SK-N-SH (cell line): ENCODE results near the gene NLGN3. TPM values are rescaled to one million over a fixed set of nuclear protein-coding genes. Genes with fewer than 3 reads are reported as not detected.

Experiments used
- CTCF ChIA-PET: fragments of 300-600, 350-600 bp; formaldehyde crosslinking; extraction: SDS; loops from one replicate; lab custom pipeline; 2021; lab: Yijun Ruan, JAX
- POLR2A ChIA-PET: fragments of 350-600 bp; sonication (Branson Sonifier 250); formaldehyde crosslinking; extraction: SDS; loops from one replicate; lab custom pipeline; 2020; ENCODE audit warnings: antibody characterized with exemption, inconsistent platforms; lab: Yijun Ruan, JAX
- DNase-seq: peaks from one replicate; pipeline ENCODE4 v3.0.0; 2012
- H2AFZ ChIP-seq: fragments of 200-600 bp; sonication (generic); 2 replicates; pipeline ENCODE4 v1.8.1; 2016; ENCODE audit warnings: antibody characterized with exemption, mild to moderate bottlenecking, low read depth
- H3F3A ChIP-seq: fragments of 200-600 bp; sonication (generic); replicated peaks from 2 replicates; pipeline ENCODE3; 2016; ENCODE audit warnings: antibody characterized with exemption, mild to moderate bottlenecking; ENCODE audit not compliant: insufficient read depth
- H3K27ac ChIP-seq, 2 experiments: fragments of 200-500 bp in 1 of 2; fragments of 200-600 bp in 1 of 2; sonication (Bioruptor generic) in 1 of 2; sonication (generic), shearing (Covaris generic) in 1 of 2; 2 replicates each; pipeline versions ENCODE4 v1.5.1 to v1.6.1; 2014 to 2016; ENCODE audit warnings: low read depth in 2 of 2, inconsistent platforms in 1 of 2, low read length in 1 of 2, mild to moderate bottlenecking in 1 of 2, mixed read lengths in 1 of 2
- H3K27me3 ChIP-seq: fragments of 200-600 bp; sonication (generic), shearing (Covaris generic); 2 replicates; pipeline ENCODE4 v1.6.1; 2016; ENCODE audit warnings: mixed run types; ENCODE audit not compliant: insufficient read depth
- H3K36me3 ChIP-seq, 2 experiments: fragments of 200-500 bp in 1 of 2; fragments of 200-600 bp in 1 of 2; sonication (Bioruptor generic) in 1 of 2; sonication (generic) in 1 of 2; replicated peaks in 1 of 2; 2 replicates each; pipeline versions ENCODE3 to v1.5.1; 2014 to 2016; ENCODE audit warnings: low read length in 1 of 2, mild to moderate bottlenecking in 1 of 2; ENCODE audit not compliant: insufficient read depth in 2 of 2, control insufficient read depth in 1 of 2
- H3K4me1 ChIP-seq, 2 experiments: fragments of 200-500 bp in 1 of 2; fragments of 200-600 bp in 1 of 2; sonication (Bioruptor generic) in 1 of 2; sonication (generic), shearing (Covaris generic) in 1 of 2; 2 replicates each; pipeline versions ENCODE4 v1.5.1 to v1.6.1; 2014 to 2016; ENCODE audit warnings: low read depth in 1 of 2, low read length in 1 of 2, mixed run types in 1 of 2; ENCODE audit not compliant: insufficient read depth in 2 of 2, control insufficient read depth in 1 of 2
- H3K4me2 ChIP-seq: fragments of 200-600 bp; sonication (generic), shearing (Covaris generic); 2 replicates; pipeline ENCODE4 v1.6.1; 2017; ENCODE audit warnings: mixed run types
- H3K4me3 ChIP-seq, 2 experiments: fragments of 200-500 bp in 1 of 2; fragments of 200-600 bp in 1 of 2; sonication (Bioruptor generic) in 1 of 2; sonication (generic), shearing (Covaris generic) in 1 of 2; 2 replicates each; pipeline versions ENCODE4 v1.5.1 to v1.8.1; 2014 to 2016; ENCODE audit warnings: low read depth in 2 of 2, inconsistent platforms in 1 of 2, low read length in 1 of 2, mild to moderate bottlenecking in 1 of 2, mixed read lengths in 1 of 2, moderate library complexity in 1 of 2
- H3K79me2 ChIP-seq: fragments of 200-600 bp; sonication (generic); 2 replicates; pipeline ENCODE4 v1.8.1; 2017; ENCODE audit warnings: mild to moderate bottlenecking; ENCODE audit not compliant: insufficient read depth
- H3K9ac ChIP-seq: fragments of 200-600 bp; sonication (generic); 2 replicates; pipeline ENCODE4 v1.6.1; 2017; ENCODE audit warnings: mixed run types
- H3K9me2 ChIP-seq: fragments of 200-600 bp; sonication (generic); 2 replicates; pipeline ENCODE4 v1.6.1; 2017; ENCODE audit warnings: mixed run types
- H3K9me3 ChIP-seq: fragments of 200-600 bp; sonication (generic); 2 replicates; pipeline ENCODE4 v1.6.1; 2017; ENCODE audit warnings: mixed run types, mild to moderate bottlenecking, moderate library complexity
- H4K20me1 ChIP-seq: fragments of 200-600 bp; sonication (generic); 2 replicates; pipeline ENCODE4 v1.6.1; 2017; ENCODE audit warnings: mild to moderate bottlenecking, mixed run types; ENCODE audit not compliant: insufficient read depth
- ELF1 ChIP-seq: IDR thresholded peaks from 2 replicates; pipeline ENCODE4 v1.4.0; 2012
- EP300 ChIP-seq, 2 experiments: IDR thresholded peaks; 2 replicates each; pipeline versions ENCODE4 v1.4.0 to v1.6.1; 2012; ENCODE audit warnings: borderline replicate concordance in 1 of 2, low read depth in 1 of 2, low read length in 1 of 2
- EZH2phosphoT487 ChIP-seq: fragments of 200-600 bp; sonication (generic); IDR thresholded peaks from 2 replicates; pipeline ENCODE4 v1.6.1; 2017; ENCODE audit warnings: low read depth, mixed run types, mild to moderate bottlenecking, antibody characterized with exemption, moderate library complexity, borderline replicate concordance
- FOXJ3 ChIP-seq: sonication (generic); formaldehyde crosslinking; IDR thresholded peaks from 2 replicates; pipeline ENCODE4 v1.5.1; 2020; ENCODE audit warnings: mild to moderate bottlenecking, missing genetic modification reagents
- JUND ChIP-seq: IDR thresholded peaks from 2 replicates; pipeline ENCODE4 v1.4.0; 2012
- MEF2A ChIP-seq: IDR thresholded peaks from 2 replicates; pipeline ENCODE4 v1.4.0; 2012; ENCODE audit warnings: low read depth, borderline replicate concordance
- RAD21 ChIP-seq: IDR thresholded peaks from 2 replicates; pipeline ENCODE4 v1.6.1; 2012; ENCODE audit warnings: mild to moderate bottlenecking, low read length
- RFX5 ChIP-seq: IDR thresholded peaks from 2 replicates; pipeline ENCODE4 v1.6.1; 2012; ENCODE audit warnings: mild to moderate bottlenecking, improper control_type of control experiment, low read length
- RXRA ChIP-seq: IDR thresholded peaks from 2 replicates; pipeline ENCODE4 v1.4.0; 2012; ENCODE audit warnings: low read depth, mild to moderate bottlenecking, borderline replicate concordance
- TAF1 ChIP-seq: IDR thresholded peaks from 2 replicates; pipeline ENCODE4 v1.6.1; 2012; ENCODE audit warnings: low read depth, mild to moderate bottlenecking, low read length, moderate library complexity, borderline replicate concordance
- TCF12 ChIP-seq: IDR thresholded peaks from 2 replicates; pipeline ENCODE4 v1.4.0; 2012
- YY1 ChIP-seq: IDR thresholded peaks from 2 replicates; pipeline ENCODE4 v1.4.0; 2012; ENCODE audit warnings: low read depth, mild to moderate bottlenecking
- WGBS: methylation state at CpG from one replicate; pipeline ENCODE4 v1.1.6; 2017; ENCODE audit warnings: low lambda C conversion rate; 5-methylcytosine and 5-hydroxymethylcytosine counted together
- polyA plus RNA-seq, 3 experiments: library from polyadenylated mRNA; depleted of rRNA; stranded (reverse); fragments of >200 nt; gene quantifications; 2 replicates each; pipeline ENCODE4 v1.2.3, GENCODE V29; 2012
- TF ChIP-seq, protein P1 (sequence below): IDR thresholded peaks from 2 replicates; pipeline ENCODE4 v1.4.0; 2012; ENCODE audit warnings: low read depth, borderline replicate concordance
- TF ChIP-seq, protein P2 (sequence below): fragments of 200-600 bp; sonication (generic); IDR thresholded peaks from 2 replicates; pipeline ENCODE4 v1.6.1; 2017; ENCODE audit warnings: antibody characterized with exemption, mild to moderate bottlenecking, moderate library complexity
- TF ChIP-seq, protein P3 (sequence below): IDR thresholded peaks from 2 replicates; pipeline ENCODE4 v1.4.0; 2012; ENCODE audit warnings: low read depth
- TF ChIP-seq, protein P4 (sequence below): fragments of 150-350 bp; IDR thresholded peaks from 2 replicates; pipeline ENCODE4 v1.6.1; 2016; ENCODE audit warnings: mild to moderate bottlenecking, low read depth, low read length
- TF ChIP-seq, protein P5 (sequence below): IDR thresholded peaks from 2 replicates; pipeline ENCODE4 v1.4.0; 2012; ENCODE audit warnings: low read depth, borderline replicate concordance
- TF ChIP-seq, protein P6 (sequence below): IDR thresholded peaks from 2 replicates; pipeline ENCODE4; 2012

The NLGN3 gene
- polyA plus RNA-seq, 1 of the 3 experiments (the other 2 are of a cell fraction), result 5.3 TPM

DNA sequence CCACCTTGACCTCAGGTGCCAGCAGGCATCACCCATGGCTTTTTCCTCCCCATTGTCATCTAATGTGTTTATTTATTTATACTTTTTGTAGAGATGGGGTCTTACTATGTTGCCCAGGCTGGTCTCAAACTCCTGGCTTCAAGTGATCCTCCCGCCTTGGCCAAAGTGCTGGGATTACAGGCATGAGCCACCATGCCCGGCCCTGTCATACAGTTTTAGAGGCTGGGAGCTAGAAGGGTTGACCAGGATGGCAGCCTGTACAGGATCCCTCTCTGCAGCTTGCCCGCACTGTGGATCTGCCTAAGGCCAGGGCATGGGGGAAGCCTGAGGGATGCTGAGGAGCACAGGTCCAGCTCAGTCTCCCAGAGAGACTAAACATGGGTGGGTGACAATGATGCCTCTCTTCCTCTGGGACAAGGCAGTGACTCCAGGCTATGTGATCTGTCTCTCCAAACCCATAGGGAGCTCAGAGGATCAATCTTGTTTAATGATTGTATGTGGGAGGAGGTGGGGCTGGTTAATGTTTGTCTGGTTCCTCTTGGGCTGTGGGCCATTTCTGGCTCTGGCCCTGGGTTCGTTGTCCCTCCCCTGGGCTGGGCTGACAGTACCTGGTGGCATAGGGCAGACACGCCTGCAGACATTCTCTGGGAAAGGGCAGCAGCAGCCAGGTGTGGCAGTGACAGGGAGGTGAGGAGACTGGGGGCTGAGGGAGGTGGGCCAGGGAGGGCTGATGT is 70.1 kb downstream of the NLGN3 start:
- no peak overlapping the region for H3K9ac ChIP-seq
- no peak overlapping the region for H3K27ac ChIP-seq
- H3K4me1 ChIP-seq, result no peaks in the 10 kb centered on the region
- no peaks in the 10 kb centered on the region for H4K20me1 ChIP-seq
- H3K36me3 ChIP-seq, result no peaks in the 10 kb centered on the region
- H3K79me2 ChIP-seq, result no peaks in the 10 kb centered on the region
- no peak overlapping the region for H3K4me2 ChIP-seq
- H2AFZ ChIP-seq, result no peak overlapping the region
- WGBS, result 35% methylated on average over 3 of the region's 5 CpGs
- TF ChIP-seq, protein P1, sequence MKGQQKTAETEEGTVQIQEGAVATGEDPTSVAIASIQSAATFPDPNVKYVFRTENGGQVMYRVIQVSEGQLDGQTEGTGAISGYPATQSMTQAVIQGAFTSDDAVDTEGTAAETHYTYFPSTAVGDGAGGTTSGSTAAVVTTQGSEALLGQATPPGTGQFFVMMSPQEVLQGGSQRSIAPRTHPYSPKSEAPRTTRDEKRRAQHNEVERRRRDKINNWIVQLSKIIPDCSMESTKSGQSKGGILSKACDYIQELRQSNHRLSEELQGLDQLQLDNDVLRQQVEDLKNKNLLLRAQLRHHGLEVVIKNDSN, result no peak
- TF ChIP-seq, protein P2, sequence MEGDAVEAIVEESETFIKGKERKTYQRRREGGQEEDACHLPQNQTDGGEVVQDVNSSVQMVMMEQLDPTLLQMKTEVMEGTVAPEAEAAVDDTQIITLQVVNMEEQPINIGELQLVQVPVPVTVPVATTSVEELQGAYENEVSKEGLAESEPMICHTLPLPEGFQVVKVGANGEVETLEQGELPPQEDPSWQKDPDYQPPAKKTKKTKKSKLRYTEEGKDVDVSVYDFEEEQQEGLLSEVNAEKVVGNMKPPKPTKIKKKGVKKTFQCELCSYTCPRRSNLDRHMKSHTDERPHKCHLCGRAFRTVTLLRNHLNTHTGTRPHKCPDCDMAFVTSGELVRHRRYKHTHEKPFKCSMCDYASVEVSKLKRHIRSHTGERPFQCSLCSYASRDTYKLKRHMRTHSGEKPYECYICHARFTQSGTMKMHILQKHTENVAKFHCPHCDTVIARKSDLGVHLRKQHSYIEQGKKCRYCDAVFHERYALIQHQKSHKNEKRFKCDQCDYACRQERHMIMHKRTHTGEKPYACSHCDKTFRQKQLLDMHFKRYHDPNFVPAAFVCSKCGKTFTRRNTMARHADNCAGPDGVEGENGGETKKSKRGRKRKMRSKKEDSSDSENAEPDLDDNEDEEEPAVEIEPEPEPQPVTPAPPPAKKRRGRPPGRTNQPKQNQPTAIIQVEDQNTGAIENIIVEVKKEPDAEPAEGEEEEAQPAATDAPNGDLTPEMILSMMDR, result no peak
- TF ChIP-seq, protein P3, sequence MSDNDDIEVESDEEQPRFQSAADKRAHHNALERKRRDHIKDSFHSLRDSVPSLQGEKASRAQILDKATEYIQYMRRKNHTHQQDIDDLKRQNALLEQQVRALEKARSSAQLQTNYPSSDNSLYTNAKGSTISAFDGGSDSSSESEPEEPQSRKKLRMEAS, result no peak
- no peak for TF ChIP-seq FOXJ3 (CRISPR knock-in tag)
- no peak for TF ChIP-seq EP300 (IDR thresholded peaks at IDR 0.05; ENCODE audit: borderline replicate concordance in 1 of 2, low read depth in 1 of 2, low read length in 1 of 2)
- no peak for TF ChIP-seq RXRA
- TF ChIP-seq, protein P4, sequence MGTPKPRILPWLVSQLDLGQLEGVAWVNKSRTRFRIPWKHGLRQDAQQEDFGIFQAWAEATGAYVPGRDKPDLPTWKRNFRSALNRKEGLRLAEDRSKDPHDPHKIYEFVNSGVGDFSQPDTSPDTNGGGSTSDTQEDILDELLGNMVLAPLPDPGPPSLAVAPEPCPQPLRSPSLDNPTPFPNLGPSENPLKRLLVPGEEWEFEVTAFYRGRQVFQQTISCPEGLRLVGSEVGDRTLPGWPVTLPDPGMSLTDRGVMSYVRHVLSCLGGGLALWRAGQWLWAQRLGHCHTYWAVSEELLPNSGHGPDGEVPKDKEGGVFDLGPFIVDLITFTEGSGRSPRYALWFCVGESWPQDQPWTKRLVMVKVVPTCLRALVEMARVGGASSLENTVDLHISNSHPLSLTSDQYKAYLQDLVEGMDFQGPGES, result no peak
- TF ChIP-seq, protein P5, sequence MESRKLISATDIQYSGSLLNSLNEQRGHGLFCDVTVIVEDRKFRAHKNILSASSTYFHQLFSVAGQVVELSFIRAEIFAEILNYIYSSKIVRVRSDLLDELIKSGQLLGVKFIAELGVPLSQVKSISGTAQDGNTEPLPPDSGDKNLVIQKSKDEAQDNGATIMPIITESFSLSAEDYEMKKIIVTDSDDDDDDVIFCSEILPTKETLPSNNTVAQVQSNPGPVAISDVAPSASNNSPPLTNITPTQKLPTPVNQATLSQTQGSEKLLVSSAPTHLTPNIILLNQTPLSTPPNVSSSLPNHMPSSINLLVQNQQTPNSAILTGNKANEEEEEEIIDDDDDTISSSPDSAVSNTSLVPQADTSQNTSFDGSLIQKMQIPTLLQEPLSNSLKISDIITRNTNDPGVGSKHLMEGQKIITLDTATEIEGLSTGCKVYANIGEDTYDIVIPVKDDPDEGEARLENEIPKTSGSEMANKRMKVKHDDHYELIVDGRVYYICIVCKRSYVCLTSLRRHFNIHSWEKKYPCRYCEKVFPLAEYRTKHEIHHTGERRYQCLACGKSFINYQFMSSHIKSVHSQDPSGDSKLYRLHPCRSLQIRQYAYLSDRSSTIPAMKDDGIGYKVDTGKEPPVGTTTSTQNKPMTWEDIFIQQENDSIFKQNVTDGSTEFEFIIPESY, result no peak
- TF ChIP-seq TAF1, result no peak
- TF ChIP-seq RFX5, result no peak
- TF ChIP-seq JUND, result no peak
- TF ChIP-seq, protein P6, sequence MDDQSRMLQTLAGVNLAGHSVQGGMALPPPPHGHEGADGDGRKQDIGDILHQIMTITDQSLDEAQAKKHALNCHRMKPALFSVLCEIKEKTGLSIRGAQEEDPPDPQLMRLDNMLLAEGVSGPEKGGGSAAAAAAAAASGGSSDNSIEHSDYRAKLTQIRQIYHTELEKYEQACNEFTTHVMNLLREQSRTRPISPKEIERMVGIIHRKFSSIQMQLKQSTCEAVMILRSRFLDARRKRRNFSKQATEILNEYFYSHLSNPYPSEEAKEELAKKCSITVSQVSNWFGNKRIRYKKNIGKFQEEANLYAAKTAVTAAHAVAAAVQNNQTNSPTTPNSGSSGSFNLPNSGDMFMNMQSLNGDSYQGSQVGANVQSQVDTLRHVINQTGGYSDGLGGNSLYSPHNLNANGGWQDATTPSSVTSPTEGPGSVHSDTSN, result no peak
- no peak for TF ChIP-seq EZH2phosphoT487
- TF ChIP-seq MEF2A, result no peak
- TF ChIP-seq RAD21, result no peak
- no peak for TF ChIP-seq YY1
- TF ChIP-seq ELF1, result no peak
- TF ChIP-seq TCF12, result no peak
- no peak for DNase-seq
- H3K27me3 ChIP-seq, result peaks cover 60% of the 10 kb centered on the region
- H3K9me2 ChIP-seq, result no peaks in the 10 kb centered on the region
- POLR2A ChIA-PET, result no interaction called here
- CTCF ChIA-PET, result no interaction called here
- H3K4me3 ChIP-seq, result no peak overlapping the region
- peaks cover 4% of the 10 kb centered on the region for H3F3A ChIP-seq
- no peaks in the 10 kb centered on the region for H3K9me3 ChIP-seq
